Spleen (tissue), 7 donors: ENCODE results near the gene PLOD1.

ENCODE experiments used
- CTCF ChIP-seq, 11 experiments: fragments of 200-600 bp in 7 of 11; fragments of 450-650 bp in 4 of 11; sonication (generic) in 4 of 11; IDR thresholded peaks in 8 of 11; conservative IDR thresholded peaks in 3 of 11; 1 replicate in 7 of 11; 2 replicates in 4 of 11; pipeline versions ENCODE4 v1.4.0 to v1.8.0; 2016 to 2021; ENCODE audit warnings: antibody characterized with exemption in 11 of 11, inconsistent platforms in 4 of 11, mild to moderate bottlenecking in 1 of 11
- POLR2A ChIP-seq, 3 donors: fragments of 450-650 bp; IDR thresholded peaks; one replicate each; pipeline ENCODE4 v1.5.1; 2017; ENCODE audit warnings: antibody characterized with exemption in 3 of 3, mild to moderate bottlenecking in 1 of 3
- POLR2AphosphoS5 ChIP-seq, 3 donors: sonication (generic); formaldehyde crosslinking; IDR thresholded peaks; one replicate each; pipeline ENCODE4 v1.5.1; 2017; ENCODE audit warnings: antibody characterized with exemption in 3 of 3
- donor health status: DM: no; HTN: no; CAD: no; lungs with moderate emphysema.
- donor health status: DM: no; HTN: no; CAD: no.
- donor health status: DM: no; HTN: no; CAD: no.

DNA sequence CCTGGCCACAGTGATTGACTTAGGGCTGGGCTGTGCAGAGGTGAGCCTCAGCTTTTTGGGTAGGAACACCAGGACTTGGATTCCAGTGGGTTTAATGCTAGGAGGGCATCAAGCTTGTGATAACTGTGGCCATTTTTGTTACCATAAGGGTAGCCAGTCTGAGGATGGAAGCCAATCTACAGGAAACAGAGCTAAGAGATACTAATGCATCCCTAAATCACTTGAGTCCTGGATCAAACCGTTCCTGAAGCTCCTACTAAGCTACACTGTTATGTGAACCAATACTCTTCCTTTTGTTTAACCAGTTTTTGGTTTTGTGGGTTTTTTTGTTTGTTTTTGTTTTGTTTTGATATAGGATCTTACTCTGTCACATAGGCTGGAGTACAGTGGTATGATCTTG lies 20.5 kb upstream of the PLOD1 start:
- no peak for TF ChIP-seq CTCF (IDR thresholded peaks at IDR 0.05 in 8 of 11, conservative IDR thresholded peaks at IDR 0.05 in 3 of 11)
- TF ChIP-seq POLR2A (IDR thresholded peaks at IDR 0.05) = no peak
- TF ChIP-seq POLR2AphosphoS5 (IDR thresholded peaks at IDR 0.05) = no peak
